ENCODE data around the gene PAPPA2. TPM values are rescaled to one million over a fixed set of nuclear protein-coding genes. Genes with fewer than 3 reads are reported as not detected.

Gene PAPPA2
- total and polyA plus RNA-seq, 2 donors (not counting 1 experiment from before 2014, with no cell fraction given): 0.24 to 4.1 TPM

GRCh38 chr1:176893625-176894352 lies 430.8 kb downstream of the PAPPA2 start:
- Histone ChIP-seq H3K9ac (ENCODE audit: insufficient read depth, low read length) (no peak overlapping the region), H4K20me1 (ENCODE audit: control insufficient read depth, extremely low read depth, insufficient read depth, low read length) (no peaks in the 10 kb centered on the region), H3K27ac (ENCODE audit: insufficient read depth, low read length) (no peak overlapping the region), H3K4me2 (ENCODE audit: extremely low read depth, insufficient read depth, low read length) (no peak overlapping the region), H3K27me3 (ENCODE audit: control insufficient read depth, insufficient read depth, low read length) (no peaks in the 10 kb centered on the region), H3K4me3 (replicated peaks in 1 of 4; ENCODE audit: control extremely low read depth in 1 of 4, insufficient read depth in 1 of 4, low read depth in 3 of 4, low read length in 4 of 4) (no peak overlapping the region), H2AFZ (ENCODE audit: low read length) (no peak overlapping the region), H3K79me2 (ENCODE audit: control insufficient read depth, insufficient read depth, low read length) (no peaks in the 10 kb centered on the region), H3K4me1 (ENCODE audit: control insufficient read depth, extremely low read depth, insufficient read depth, low read length) (no peaks in the 10 kb centered on the region), H3K36me3 (ENCODE audit: control insufficient read depth, insufficient read depth, low read length) (no peaks in the 10 kb centered on the region), H3K9me3 (ENCODE audit: control insufficient read depth, insufficient read depth, low read depth, low read length) (no peaks in the 10 kb centered on the region)
- no peak for DNase-seq (ENCODE audit: low read depth in 2 of 2)
- TF ChIP-seq CTCF (conservative IDR thresholded peaks at IDR 0.05 in 1 of 2, IDR thresholded peaks at IDR 0.05 in 1 of 2; ENCODE audit: low read depth in 1 of 2, low read length in 2 of 2) (no peak), EZH2 (IDR thresholded peaks at IDR 0.05; ENCODE audit: low read length, missing control alignments) (no peak)

GRCh38 chr1:176894450-176894849 lies 431.5 kb downstream of the PAPPA2 start:
- Histone ChIP-seq H3K9ac (ENCODE audit: insufficient read depth, low read length) (no peak overlapping the region), H3K4me2 (ENCODE audit: extremely low read depth, insufficient read depth, low read length) (no peak overlapping the region), H4K20me1 (ENCODE audit: control insufficient read depth, extremely low read depth, insufficient read depth, low read length) (no peaks in the 10 kb centered on the region), H3K27me3 (ENCODE audit: control insufficient read depth, insufficient read depth, low read length) (no peaks in the 10 kb centered on the region), H3K27ac (ENCODE audit: insufficient read depth, low read length) (no peak overlapping the region), H3K9me3 (ENCODE audit: control insufficient read depth, insufficient read depth, low read depth, low read length) (no peaks in the 10 kb centered on the region), H2AFZ (ENCODE audit: low read length) (no peak overlapping the region), H3K4me3 (replicated peaks in 1 of 4; ENCODE audit: control extremely low read depth in 1 of 4, insufficient read depth in 1 of 4, low read depth in 3 of 4, low read length in 4 of 4) (no peak overlapping the region), H3K36me3 (ENCODE audit: control insufficient read depth, insufficient read depth, low read length) (no peaks in the 10 kb centered on the region), H3K79me2 (ENCODE audit: control insufficient read depth, insufficient read depth, low read length) (no peaks in the 10 kb centered on the region), H3K4me1 (ENCODE audit: control insufficient read depth, extremely low read depth, insufficient read depth, low read length) (no peaks in the 10 kb centered on the region)
- DNase-seq (ENCODE audit: low read depth in 2 of 2): no peak
- TF ChIP-seq CTCF (conservative IDR thresholded peaks at IDR 0.05 in 1 of 2, IDR thresholded peaks at IDR 0.05 in 1 of 2; ENCODE audit: low read depth in 1 of 2, low read length in 2 of 2) (no peak), EZH2 (IDR thresholded peaks at IDR 0.05; ENCODE audit: low read length, missing control alignments) (no peak)

Measured in fibroblast of lung (primary cell).